ENCODE measurements around the gene RAB3GAP2.
"Not testable (repeated sequence)": the region's sequence is repeated elsewhere in the genome, so short reads cannot be mapped to it uniquely, and the experiment has no call there.

GRCh38 chr1:220169887-220170286 is 102.4 kb downstream of the RAB3GAP2 start:
- TF ChIP-seq CTCF, POLR2AphosphoS5 (IDR thresholded peaks at IDR 0.05): not testable (repeated sequence)

All from gastroesophageal sphincter (tissue), 3 donors.